Parathyroid adenoma (tissue), 2 donors: ENCODE results near the gene SLC17A1.

Experiments
- H2AFZ ChIP-seq: fragments of 300-600 bp; sonication (generic); one replicate; pipeline ENCODE4 v1.7.0; 2017; ENCODE audit warnings: antibody characterized with exemption, mild to moderate bottlenecking
- H3K27ac ChIP-seq: fragments of 300-600 bp; sonication (generic); one replicate; pipeline ENCODE4 v1.7.0; 2017
- H3K27me3 ChIP-seq: fragments of 300-600 bp; sonication (generic); one replicate; pipeline ENCODE4 v1.7.0; 2017; ENCODE audit warnings: low read length; ENCODE audit not compliant: control insufficient read depth, insufficient read depth
- H3K36me3 ChIP-seq: fragments of 300-600 bp; sonication (generic); one replicate; pipeline ENCODE4 v1.7.0; 2017; ENCODE audit warnings: low read length; ENCODE audit not compliant: control insufficient read depth, insufficient read depth
- H3K4me1 ChIP-seq: fragments of 300-600 bp; sonication (generic); one replicate; pipeline ENCODE4 v1.7.0; 2017; ENCODE audit warnings: control low read depth
- H3K4me2 ChIP-seq: fragments of 300-600 bp; sonication (generic); one replicate; pipeline ENCODE4 v1.7.0; 2017; ENCODE audit warnings: low read length
- H3K4me3 ChIP-seq: fragments of 300-600 bp; sonication (generic); one replicate; pipeline ENCODE4 v1.7.0; 2017; ENCODE audit warnings: low read depth, low read length
- H3K79me2 ChIP-seq: fragments of 300-600 bp; sonication (generic); one replicate; pipeline ENCODE4 v1.7.0; 2017; ENCODE audit warnings: control low read depth
- H3K9ac ChIP-seq: fragments of 300-600 bp; sonication (generic); one replicate; pipeline ENCODE4 v1.7.0; 2017; ENCODE audit warnings: mild to moderate bottlenecking
- H3K9me3 ChIP-seq: fragments of 300-600 bp; sonication (generic); one replicate; pipeline ENCODE4 v1.7.0; 2017; ENCODE audit warnings: low read length; ENCODE audit not compliant: control insufficient read depth
- CTCF ChIP-seq: fragments of 300-600 bp; sonication (generic); IDR thresholded peaks from one replicate; pipeline ENCODE4 v1.7.0; 2017; ENCODE audit warnings: antibody characterized with exemption, mild to moderate bottlenecking
- donor health status: primary hyperparathyroidism.

SLC17A1 gene

DNA sequence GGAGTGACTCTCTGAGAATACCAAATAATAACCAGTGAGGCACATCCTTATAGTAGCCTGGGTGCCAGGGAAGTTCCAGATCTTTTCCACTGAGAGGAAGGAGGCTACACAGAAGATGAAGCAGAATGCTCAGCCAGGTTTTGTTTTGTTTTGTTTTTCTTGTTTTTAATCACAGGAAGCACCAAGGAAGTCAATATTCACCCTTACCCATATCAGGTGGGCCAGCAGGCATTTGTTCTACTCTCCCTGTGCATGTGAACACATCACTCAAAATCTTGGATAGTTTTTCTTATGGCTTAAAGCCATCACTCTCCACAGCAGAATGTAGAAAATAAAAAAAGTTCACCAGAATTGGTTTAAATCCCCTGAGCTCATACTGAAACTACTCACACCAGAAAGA, 10.5 kb downstream of the SLC17A1 start:
- H3K9me3 ChIP-seq = no peaks in the 10 kb centered on the region
- H3K36me3 ChIP-seq = no peaks in the 10 kb centered on the region
- H3K79me2 ChIP-seq = no peaks in the 10 kb centered on the region
- TF ChIP-seq CTCF = no peak
- no peaks in the 10 kb centered on the region for H3K27me3 ChIP-seq
- H3K4me3 ChIP-seq = no peak overlapping the region
- H3K4me2 ChIP-seq = no peak overlapping the region
- H3K4me1 ChIP-seq = no peaks in the 10 kb centered on the region
- H2AFZ ChIP-seq = no peak overlapping the region
- H3K27ac ChIP-seq = no peak overlapping the region
- H3K9ac ChIP-seq = no peak overlapping the region

GRCh38 chr6:25816252-25816651, 15.6 kb downstream of the SLC17A1 start:
- no peak overlapping the region for H3K9ac ChIP-seq
- no peaks in the 10 kb centered on the region for H3K27me3 ChIP-seq
- H3K79me2 ChIP-seq = no peaks in the 10 kb centered on the region
- no peak for TF ChIP-seq CTCF
- no peaks in the 10 kb centered on the region for H3K9me3 ChIP-seq
- no peaks in the 10 kb centered on the region for H3K4me1 ChIP-seq
- H3K27ac ChIP-seq = no peak overlapping the region
- no peaks in the 10 kb centered on the region for H3K36me3 ChIP-seq
- no peak overlapping the region for H3K4me2 ChIP-seq
- H3K4me3 ChIP-seq = no peak overlapping the region
- no peak overlapping the region for H2AFZ ChIP-seq

DNA sequence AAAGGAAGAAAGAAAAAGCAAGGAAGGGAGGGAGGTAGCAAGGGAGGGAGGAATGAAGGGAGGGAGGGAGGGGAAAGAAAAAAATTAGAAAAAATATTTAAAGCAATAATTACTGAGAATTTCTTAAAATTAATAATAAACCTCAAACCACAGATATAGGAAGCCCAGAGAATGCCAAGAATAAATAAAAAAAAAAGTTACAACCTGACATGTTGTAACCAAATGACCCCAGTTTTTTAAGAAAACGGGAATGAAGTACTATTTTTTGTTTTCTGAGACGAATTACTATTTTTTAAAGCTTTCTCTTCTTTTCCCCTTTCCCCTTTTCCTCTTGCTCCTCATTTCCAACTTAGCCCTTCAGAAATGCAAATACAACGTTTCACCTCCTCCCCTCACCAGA, 16.7 kb downstream of the SLC17A1 start:
- Histone ChIP-seq H3K4me1 (no peaks in the 10 kb centered on the region), H3K4me3 (no peak overlapping the region), H2AFZ (no peak overlapping the region), H3K27me3 (no peaks in the 10 kb centered on the region), H3K36me3 (no peaks in the 10 kb centered on the region), H3K9ac (no peak overlapping the region), H3K27ac (no peak overlapping the region), H3K9me3 (no peaks in the 10 kb centered on the region), H3K4me2 (no peak overlapping the region), H3K79me2 (no peaks in the 10 kb centered on the region)
- no peak for TF ChIP-seq CTCF

GRCh38 chr6:25804804-25805203, 27.0 kb downstream of the SLC17A1 start:
- Histone ChIP-seq H3K9ac (no peak overlapping the region), H3K79me2 (no peaks in the 10 kb centered on the region), H3K9me3 (no peaks in the 10 kb centered on the region), H3K4me2 (no peak overlapping the region), H3K4me1 (no peaks in the 10 kb centered on the region), H2AFZ (no peak overlapping the region), H3K27ac (no peak overlapping the region), H3K27me3 (no peaks in the 10 kb centered on the region), H3K4me3 (no peak overlapping the region), H3K36me3 (no peaks in the 10 kb centered on the region)
- no peak for TF ChIP-seq CTCF

DNA sequence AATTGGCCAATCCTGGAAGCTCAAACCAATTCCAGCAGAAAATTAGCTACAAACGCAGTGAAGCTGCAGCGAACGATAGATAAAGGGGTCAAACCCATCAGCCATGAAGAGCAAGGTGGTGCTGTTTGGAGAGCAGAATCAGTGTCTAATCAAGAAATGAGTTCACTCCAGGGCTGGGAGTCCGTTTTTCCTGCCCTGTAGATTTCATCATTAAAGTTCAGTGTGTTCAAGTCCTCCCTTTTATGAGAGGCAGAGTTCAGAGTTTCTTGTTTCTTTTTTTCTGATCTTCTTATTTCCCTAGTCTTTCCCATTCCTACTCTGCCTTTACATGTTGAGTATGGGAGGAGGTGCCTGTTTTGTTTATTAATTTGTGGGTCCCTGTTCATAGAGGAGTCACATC, 30.4 kb downstream of the SLC17A1 start:
- H3K27me3 ChIP-seq = no peaks in the 10 kb centered on the region
- H3K27ac ChIP-seq = no peak overlapping the region
- H3K79me2 ChIP-seq = no peaks in the 10 kb centered on the region
- H3K4me3 ChIP-seq = no peak overlapping the region
- TF ChIP-seq CTCF = no peak
- no peak overlapping the region for H2AFZ ChIP-seq
- H3K9me3 ChIP-seq = no peaks in the 10 kb centered on the region
- no peaks in the 10 kb centered on the region for H3K4me1 ChIP-seq
- no peak overlapping the region for H3K4me2 ChIP-seq
- no peaks in the 10 kb centered on the region for H3K36me3 ChIP-seq
- H3K9ac ChIP-seq = no peak overlapping the region
